Lung (tissue), 12 donors: Measurements from ENCODE around the gene BAX. TPM values are rescaled to one million over a fixed set of nuclear protein-coding genes. Genes with fewer than 3 reads are reported as not detected.
A peak's percentile ranks its signal among the peaks of the same experiment; 100 is the strongest.

ENCODE experiments used
- ATAC-seq: fragments of 200-7000 bp; cut with Tn5 transposase; one replicate; pipeline ENCODE4 v1.9.1; 2020; ENCODE audit warnings: moderate number of reproducible peaks; ENCODE audit not compliant: insufficient read depth, low FRiP score
- DNase-seq, 3 donors: peaks; one replicate each; pipeline ENCODE4 v3.0.0-alpha.2; 2013 to 2017
- H3K27ac ChIP-seq, 2 donors: one replicate each; pipeline ENCODE4 v1.5.1; 2013; ENCODE audit warnings: mild to moderate bottlenecking in 2 of 2, moderate library complexity in 2 of 2, control low read depth in 1 of 2, inconsistent platforms in 1 of 2, low read depth in 1 of 2, low read length in 1 of 2
- H3K27me3 ChIP-seq, 3 donors: one replicate each; pipeline ENCODE4 v1.5.1; 2013; ENCODE audit warnings: low read length in 2 of 3; ENCODE audit not compliant: control insufficient read depth in 3 of 3, insufficient read depth in 3 of 3
- H3K36me3 ChIP-seq, 4 donors: one replicate each; pipeline ENCODE4 v1.5.1; 2013; ENCODE audit warnings: low read length in 4 of 4, mild to moderate bottlenecking in 1 of 4, moderate library complexity in 1 of 4; ENCODE audit not compliant: control insufficient read depth in 4 of 4, insufficient read depth in 4 of 4
- H3K4me1 ChIP-seq, 5 donors: one replicate each; pipeline ENCODE4 v1.5.1; 2013; ENCODE audit warnings: low read length in 5 of 5, mild to moderate bottlenecking in 2 of 5, moderate library complexity in 1 of 5; ENCODE audit not compliant: control insufficient read depth in 5 of 5, insufficient read depth in 5 of 5
- H3K4me3 ChIP-seq: one replicate; pipeline ENCODE4 v1.5.1; 2013; ENCODE audit warnings: mild to moderate bottlenecking, control low read depth, moderate library complexity
- H3K9ac ChIP-seq, 2 donors: one replicate each; pipeline ENCODE4 v1.5.1; 2013; ENCODE audit warnings: low read length in 2 of 2, control low read depth in 1 of 2; ENCODE audit not compliant: insufficient read depth in 1 of 2
- H3K9me3 ChIP-seq, 4 donors: one replicate each; pipeline ENCODE4 v1.5.1; 2013; ENCODE audit warnings: low read length in 3 of 4, mild to moderate bottlenecking in 1 of 4, moderate library complexity in 1 of 4; ENCODE audit not compliant: control insufficient read depth in 4 of 4, insufficient read depth in 3 of 4
- WGBS, 2 donors: extraction: QIAGEN DNeasy Blood & Tissue Kit; methylation state at CpG; one replicate each; pipeline ENCODE4 v1.1.7; 2013; 5-methylcytosine and 5-hydroxymethylcytosine counted together
- polyA plus RNA-seq, 2 donors: library from polyadenylated mRNA; stranded (reverse); fragments of 200-250 nt; gene quantifications; one replicate each; pipeline ENCODE4 v1.2.1, GENCODE V29; 2013
- total RNA-seq, 2 donors: library from RNA; depleted of rRNA in 1 of 2; stranded (reverse); fragments of >200 nt in 1 of 2; gene quantifications; one replicate each; pipeline ENCODE4 v1.2.1, GENCODE V29; 2014 to 2021
- TF ChIP-seq, protein P1 (sequence below): IDR thresholded peaks from 2 replicates; pipeline ENCODE4 v1.5.1; 2012; ENCODE audit warnings: mild to moderate bottlenecking; ENCODE audit errors: control extremely low read depth, extremely low read depth
- donor health status: control.
- donor health status: control.
- donor health status: Bipolar disorder and iron deficiency.
- donor health status: healthy.
- donor health status: DM: yes; HTN: yes; CAD: no.

The BAX gene
- total and polyA plus RNA-seq, 4 donors = 25.9 to 121 (median 104) TPM

DNA sequence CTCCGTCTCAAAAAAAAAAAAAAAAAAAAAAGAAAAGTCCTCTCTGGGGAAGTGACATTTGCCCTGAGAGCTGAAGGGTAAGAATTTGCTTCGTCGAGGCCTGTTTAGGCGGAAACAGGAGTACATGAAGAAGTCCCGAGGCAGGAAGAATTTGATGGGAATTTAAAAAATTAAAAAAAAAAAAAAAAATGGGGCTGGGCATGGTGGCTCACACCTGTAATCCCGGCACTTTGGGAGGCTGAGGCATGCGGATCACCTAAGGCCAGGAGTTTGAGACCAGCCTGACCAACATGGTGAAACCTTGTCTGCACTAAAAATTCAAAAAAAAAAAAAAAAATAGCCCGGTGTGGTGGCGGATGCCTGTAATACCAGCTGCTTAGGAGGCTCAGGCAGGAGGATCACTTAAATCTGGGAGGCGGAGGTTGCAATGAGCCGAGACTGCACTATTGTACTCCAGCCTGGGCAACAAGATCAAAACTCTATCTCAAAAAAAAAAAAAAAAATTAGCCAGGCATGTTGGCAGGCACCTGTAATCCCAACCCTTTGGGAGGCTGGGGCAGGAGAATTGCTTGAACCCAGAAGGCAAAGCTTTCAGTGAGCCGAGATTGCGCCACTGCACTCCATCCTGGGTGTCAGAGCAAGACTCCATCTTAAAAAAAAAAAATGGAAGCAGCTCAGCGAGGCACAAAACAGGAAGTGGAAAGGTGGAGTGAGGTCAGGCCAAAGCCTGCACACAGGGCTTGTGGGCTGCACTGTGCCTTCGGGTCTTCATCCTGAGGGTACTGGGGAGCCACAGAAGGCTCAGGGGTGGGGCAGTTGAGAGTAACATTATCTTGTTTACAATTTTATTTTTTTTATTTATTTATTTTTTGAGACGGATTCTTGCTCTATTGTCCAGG, 4.9 kb downstream of the BAX start:
- peaks cover 4 to 33% (median 11%) of the 10 kb centered on the region in 5 donors for H3K4me1 ChIP-seq
- peaks cover 0 to 7% (median under 1%) of the 10 kb centered on the region in 4 donors for H3K36me3 ChIP-seq
- no peak overlapping the region for H3K27ac ChIP-seq
- no peaks in the 10 kb centered on the region for H3K27me3 ChIP-seq
- DNase-seq = no peak
- no peak for ATAC-seq
- WGBS, 2 donors = 70 to 81% methylated on average over 16 of the region's 16 CpGs
- no peak overlapping the region for H3K9ac ChIP-seq
- TF ChIP-seq, protein P1, sequence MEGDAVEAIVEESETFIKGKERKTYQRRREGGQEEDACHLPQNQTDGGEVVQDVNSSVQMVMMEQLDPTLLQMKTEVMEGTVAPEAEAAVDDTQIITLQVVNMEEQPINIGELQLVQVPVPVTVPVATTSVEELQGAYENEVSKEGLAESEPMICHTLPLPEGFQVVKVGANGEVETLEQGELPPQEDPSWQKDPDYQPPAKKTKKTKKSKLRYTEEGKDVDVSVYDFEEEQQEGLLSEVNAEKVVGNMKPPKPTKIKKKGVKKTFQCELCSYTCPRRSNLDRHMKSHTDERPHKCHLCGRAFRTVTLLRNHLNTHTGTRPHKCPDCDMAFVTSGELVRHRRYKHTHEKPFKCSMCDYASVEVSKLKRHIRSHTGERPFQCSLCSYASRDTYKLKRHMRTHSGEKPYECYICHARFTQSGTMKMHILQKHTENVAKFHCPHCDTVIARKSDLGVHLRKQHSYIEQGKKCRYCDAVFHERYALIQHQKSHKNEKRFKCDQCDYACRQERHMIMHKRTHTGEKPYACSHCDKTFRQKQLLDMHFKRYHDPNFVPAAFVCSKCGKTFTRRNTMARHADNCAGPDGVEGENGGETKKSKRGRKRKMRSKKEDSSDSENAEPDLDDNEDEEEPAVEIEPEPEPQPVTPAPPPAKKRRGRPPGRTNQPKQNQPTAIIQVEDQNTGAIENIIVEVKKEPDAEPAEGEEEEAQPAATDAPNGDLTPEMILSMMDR = no peak
- no peak overlapping the region for H3K4me3 ChIP-seq
- no peaks in the 10 kb centered on the region for H3K9me3 ChIP-seq

DNA sequence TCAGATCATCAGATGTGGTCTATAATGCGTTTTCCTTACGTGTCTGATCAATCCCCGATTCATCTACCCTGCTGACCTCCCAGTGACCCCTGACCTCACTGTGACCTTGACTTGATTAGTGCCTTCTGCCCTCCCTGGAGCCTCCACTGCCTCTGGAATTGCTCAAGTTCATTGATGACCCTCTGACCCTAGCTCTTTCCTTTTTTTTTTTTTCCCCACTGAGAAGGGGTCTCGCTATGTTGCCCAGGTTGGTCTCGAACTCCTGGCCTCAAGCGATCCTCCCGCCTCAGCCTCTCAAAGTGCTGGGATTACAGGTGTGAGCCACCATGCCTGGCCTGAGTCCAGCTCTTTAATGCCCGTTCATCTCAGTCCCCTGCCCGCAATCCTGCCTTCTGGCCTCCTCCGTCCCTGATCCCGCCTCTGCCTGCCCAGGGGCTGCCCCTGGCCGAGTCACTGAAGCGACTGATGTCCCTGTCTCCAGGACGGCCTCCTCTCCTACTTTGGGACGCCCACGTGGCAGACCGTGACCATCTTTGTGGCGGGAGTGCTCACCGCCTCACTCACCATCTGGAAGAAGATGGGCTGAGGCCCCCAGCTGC, 6.5 kb downstream of the BAX start:
- 88 to 90% methylated on average over 19 of the region's 19 CpGs for WGBS, 2 donors
- H3K9me3 ChIP-seq = no peaks in the 10 kb centered on the region
- H3K36me3 ChIP-seq = peaks cover 0 to 7% (median 4%) of the 10 kb centered on the region in 4 donors
- H3K9ac ChIP-seq = no peak overlapping the region
- DNase-seq (no peak), ATAC-seq (no peak)
- TF ChIP-seq, protein P1 = no peak
- H3K27me3 ChIP-seq = no peaks in the 10 kb centered on the region
- H3K4me1 ChIP-seq = peaks cover 5 to 27% (median 12%) of the 10 kb centered on the region in 5 donors
- no peak overlapping the region for H3K27ac ChIP-seq
- H3K4me3 ChIP-seq = no peak overlapping the region

DNA sequence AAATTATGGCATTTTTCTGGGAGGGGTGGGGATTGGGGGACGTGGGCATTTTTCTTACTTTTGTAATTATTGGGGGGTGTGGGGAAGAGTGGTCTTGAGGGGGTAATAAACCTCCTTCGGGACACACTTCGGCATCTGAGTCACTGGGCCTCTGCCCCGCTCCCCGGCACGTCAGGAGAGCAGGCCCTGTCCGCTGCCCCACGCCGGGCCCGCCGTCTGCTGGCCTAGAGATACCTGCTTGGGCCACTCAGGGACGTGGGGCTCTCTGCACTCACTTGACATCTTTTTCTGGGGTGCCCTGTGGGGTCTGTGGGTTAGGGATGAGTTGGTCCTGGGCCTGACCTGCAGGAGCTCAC, 7.0 kb downstream of the BAX start:
- ATAC-seq (no peak), DNase-seq (no peak)
- H3K27me3 ChIP-seq = no peaks in the 10 kb centered on the region
- peaks cover 5 to 31% (median 16%) of the 10 kb centered on the region in 5 donors for H3K4me1 ChIP-seq
- H3K36me3 ChIP-seq = peaks cover 0 to 10% (median 6%) of the 10 kb centered on the region in 4 donors
- 87% methylated on average over 12 of the region's 12 CpGs for WGBS, 2 donors
- no peak overlapping the region for H3K9ac ChIP-seq
- H3K4me3 ChIP-seq = no peak overlapping the region
- TF ChIP-seq, protein P1 = no peak
- H3K9me3 ChIP-seq = no peaks in the 10 kb centered on the region
- H3K27ac ChIP-seq = peak overlapping the region in 1 of 2 donors; percentile 92
